Lung (tissue), 16 donors: ENCODE measurements around the gene KHDC1L. TPM values are rescaled to one million over a fixed set of nuclear protein-coding genes. Genes with fewer than 3 reads are reported as not detected.
"Not testable (repeated sequence)": the region's sequence is repeated elsewhere in the genome, so short reads cannot be mapped to it uniquely, and the experiment has no call there.

Experiments used
- ATAC-seq: fragments of 200-7000 bp; cut with Tn5 transposase; one replicate; pipeline ENCODE4 v1.9.1; 2020; ENCODE audit warnings: moderate number of reproducible peaks; ENCODE audit not compliant: insufficient read depth, low FRiP score
- DNase-seq, 3 donors: peaks; one replicate each; pipeline ENCODE4 v3.0.0-alpha.2; 2013 to 2017
- H3K27ac ChIP-seq, 2 donors: one replicate each; pipeline ENCODE4 v1.5.1; 2013; ENCODE audit warnings: mild to moderate bottlenecking in 2 of 2, moderate library complexity in 2 of 2, control low read depth in 1 of 2, inconsistent platforms in 1 of 2, low read depth in 1 of 2, low read length in 1 of 2
- H3K27me3 ChIP-seq, 3 donors: one replicate each; pipeline ENCODE4 v1.5.1; 2013; ENCODE audit warnings: low read length in 2 of 3; ENCODE audit not compliant: control insufficient read depth in 3 of 3, insufficient read depth in 3 of 3
- H3K36me3 ChIP-seq, 4 donors: one replicate each; pipeline ENCODE4 v1.5.1; 2013; ENCODE audit warnings: low read length in 4 of 4, mild to moderate bottlenecking in 1 of 4, moderate library complexity in 1 of 4; ENCODE audit not compliant: control insufficient read depth in 4 of 4, insufficient read depth in 4 of 4
- H3K4me1 ChIP-seq, 5 donors: one replicate each; pipeline ENCODE4 v1.5.1; 2013; ENCODE audit warnings: low read length in 5 of 5, mild to moderate bottlenecking in 2 of 5, moderate library complexity in 1 of 5; ENCODE audit not compliant: control insufficient read depth in 5 of 5, insufficient read depth in 5 of 5
- H3K4me3 ChIP-seq: one replicate; pipeline ENCODE4 v1.5.1; 2013; ENCODE audit warnings: mild to moderate bottlenecking, control low read depth, moderate library complexity
- H3K9ac ChIP-seq, 2 donors: one replicate each; pipeline ENCODE4 v1.5.1; 2013; ENCODE audit warnings: low read length in 2 of 2, control low read depth in 1 of 2; ENCODE audit not compliant: insufficient read depth in 1 of 2
- H3K9me3 ChIP-seq, 4 donors: one replicate each; pipeline ENCODE4 v1.5.1; 2013; ENCODE audit warnings: low read length in 3 of 4, mild to moderate bottlenecking in 1 of 4, moderate library complexity in 1 of 4; ENCODE audit not compliant: control insufficient read depth in 4 of 4, insufficient read depth in 3 of 4
- WGBS, 2 donors: extraction: QIAGEN DNeasy Blood & Tissue Kit; methylation state at CpG; one replicate each; pipeline ENCODE4 v1.1.7; 2013; 5-methylcytosine and 5-hydroxymethylcytosine counted together
- long read RNA-seq, 5 donors: transcript quantifications; one replicate each; lab custom pipeline, GENCODE V29; 2026
- polyA plus RNA-seq, 2 donors: library from polyadenylated mRNA; stranded (reverse); fragments of 200-250 nt; gene quantifications; one replicate each; pipeline ENCODE4 v1.2.1, GENCODE V29; 2013
- total RNA-seq, 2 donors: library from RNA; depleted of rRNA in 1 of 2; stranded (reverse); fragments of >200 nt in 1 of 2; gene quantifications; one replicate each; pipeline ENCODE4 v1.2.1, GENCODE V29; 2014 to 2021
- TF ChIP-seq, protein P1 (sequence below): IDR thresholded peaks from 2 replicates; pipeline ENCODE4 v1.5.1; 2012; ENCODE audit warnings: mild to moderate bottlenecking; ENCODE audit errors: control extremely low read depth, extremely low read depth
- donor health status: control.
- donor health status: control.
- donor health status: Bipolar disorder and iron deficiency.
- donor health status: healthy.
- donor health status: DM: yes; HTN: yes; CAD: no.

KHDC1L gene
- total RNA-seq (not detected), polyA plus RNA-seq (under 1 TPM in 1 of 2 donors, not detected in 1; 0.31 TPM)
- long read RNA-seq, donor 1 = 0 reads
- long read RNA-seq, donor 2 = 0 reads
- long read RNA-seq, donor 3 = 0 reads
- long read RNA-seq, donor 4 = 0 reads
- long read RNA-seq, donor 5 = 0 reads

DNA sequence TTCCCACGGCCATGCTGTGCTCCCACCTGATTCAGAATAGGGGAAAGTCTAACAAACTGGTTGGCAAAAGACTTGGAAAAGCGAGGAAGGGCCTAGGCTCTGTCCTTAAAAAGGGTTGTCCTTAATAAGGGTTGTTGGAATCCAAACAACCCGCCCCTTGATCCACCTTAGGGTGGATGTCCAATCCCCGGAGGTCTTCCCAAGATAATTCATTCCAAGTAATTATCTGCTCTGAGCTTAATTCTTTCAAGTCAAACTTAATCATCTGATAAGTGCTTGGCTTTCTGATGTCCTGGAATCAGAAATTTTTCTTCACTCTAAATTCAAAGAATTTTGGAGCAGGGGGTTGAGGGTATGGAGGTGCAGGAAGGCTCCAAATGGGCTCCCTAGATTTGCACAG is at the start of gene KHDC1L:
Gene KHDC1L, minus strand, starts transcription at position 101 of the 400 bp plus-strand sequence. Its CDS starts 88 bp downstream, at position 13.
- H3K27me3 ChIP-seq = no peaks in the 10 kb centered on the region
- H3K9ac ChIP-seq = no peak within 1 kb of the TSS
- H3K4me3 ChIP-seq = no peak within 1 kb of the TSS
- ATAC-seq = no peak
- 85 to 94% methylated on average over 4 of the region's 4 CpGs for WGBS, 2 donors
- H3K27ac ChIP-seq = no peak within 1 kb of the TSS
- H3K9me3 ChIP-seq = no peaks in the 10 kb centered on the region
- no peak for DNase-seq
- no peaks in the 10 kb centered on the region for H3K36me3 ChIP-seq
- TF ChIP-seq, protein P1, sequence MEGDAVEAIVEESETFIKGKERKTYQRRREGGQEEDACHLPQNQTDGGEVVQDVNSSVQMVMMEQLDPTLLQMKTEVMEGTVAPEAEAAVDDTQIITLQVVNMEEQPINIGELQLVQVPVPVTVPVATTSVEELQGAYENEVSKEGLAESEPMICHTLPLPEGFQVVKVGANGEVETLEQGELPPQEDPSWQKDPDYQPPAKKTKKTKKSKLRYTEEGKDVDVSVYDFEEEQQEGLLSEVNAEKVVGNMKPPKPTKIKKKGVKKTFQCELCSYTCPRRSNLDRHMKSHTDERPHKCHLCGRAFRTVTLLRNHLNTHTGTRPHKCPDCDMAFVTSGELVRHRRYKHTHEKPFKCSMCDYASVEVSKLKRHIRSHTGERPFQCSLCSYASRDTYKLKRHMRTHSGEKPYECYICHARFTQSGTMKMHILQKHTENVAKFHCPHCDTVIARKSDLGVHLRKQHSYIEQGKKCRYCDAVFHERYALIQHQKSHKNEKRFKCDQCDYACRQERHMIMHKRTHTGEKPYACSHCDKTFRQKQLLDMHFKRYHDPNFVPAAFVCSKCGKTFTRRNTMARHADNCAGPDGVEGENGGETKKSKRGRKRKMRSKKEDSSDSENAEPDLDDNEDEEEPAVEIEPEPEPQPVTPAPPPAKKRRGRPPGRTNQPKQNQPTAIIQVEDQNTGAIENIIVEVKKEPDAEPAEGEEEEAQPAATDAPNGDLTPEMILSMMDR = no peak
- H3K4me1 ChIP-seq = no peaks in the 10 kb centered on the region

DNA sequence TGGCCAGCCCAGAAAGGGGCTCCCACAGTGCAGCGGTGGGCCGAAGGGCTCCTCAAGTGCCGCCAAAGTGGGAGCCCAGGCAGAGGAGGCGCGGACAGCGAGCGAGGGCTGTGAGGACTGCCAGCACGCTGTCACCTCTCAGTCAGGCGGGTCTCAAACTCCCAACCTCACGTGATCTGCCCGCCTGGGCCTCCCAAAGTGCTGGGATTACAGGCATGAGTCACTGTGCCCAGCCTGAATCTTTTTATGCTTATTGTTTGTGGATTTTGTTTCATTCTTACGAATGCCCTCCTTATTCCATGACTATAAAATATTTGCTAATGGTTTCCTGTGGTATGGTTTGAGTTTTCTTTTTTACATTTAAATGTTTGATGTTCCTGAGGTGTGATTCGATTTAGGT is 44.0 kb upstream of the KHDC1L start:
- not testable (repeated sequence) for H3K4me3 ChIP-seq, H3K9ac ChIP-seq, H3K9me3 ChIP-seq, DNase-seq, H3K27me3 ChIP-seq, H3K27ac ChIP-seq, H3K36me3 ChIP-seq, ATAC-seq, H3K4me1 ChIP-seq
- WGBS, 2 donors = 96 to 97% methylated on average over 12 to 13 of the region's 13 CpGs

- H3K27me3 ChIP-seq, H3K36me3 ChIP-seq, H3K4me3 ChIP-seq, H3K27ac ChIP-seq, DNase-seq, H3K4me1 ChIP-seq, ATAC-seq, H3K9ac ChIP-seq, H3K9me3 ChIP-seq: not testable (repeated sequence)
- 92 to 98% methylated on average over 22 to 26 of the region's 27 CpGs for WGBS, 2 donors
Observed at GRCh38 chr6:73268896-73269295, 43.6 kb upstream of the KHDC1L start.

DNA sequence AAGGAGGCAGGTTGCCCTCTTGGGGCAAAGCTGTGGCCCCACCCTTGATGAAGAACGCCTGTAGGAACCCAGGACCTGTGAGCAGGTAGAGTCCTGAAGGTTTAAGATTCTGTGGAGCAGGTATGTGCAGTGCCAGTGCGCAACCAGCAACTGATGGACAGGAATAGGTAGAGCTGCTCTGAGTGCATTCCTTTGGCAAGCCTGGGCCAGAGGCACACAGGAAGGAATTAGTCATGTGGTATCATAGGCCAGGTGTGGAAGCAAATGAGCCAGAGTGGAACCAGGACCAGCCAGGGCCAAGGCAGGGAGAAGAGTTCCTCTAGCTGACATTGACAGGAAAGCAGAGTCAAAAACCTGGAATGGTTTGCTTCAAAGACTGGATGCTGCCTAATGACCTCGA is 39.1 kb upstream of the KHDC1L start:
- WGBS, 2 donors = 96% methylated on average over 3 of the region's 3 CpGs
- Histone ChIP-seq H3K27me3 (no peaks in the 10 kb centered on the region), H3K9ac (no peak overlapping the region), H3K9me3 (no peaks in the 10 kb centered on the region), H3K27ac (no peak overlapping the region), H3K4me3 (no peak overlapping the region), H3K4me1 (peaks cover 0 to 20% (median 5%) of the 10 kb centered on the region in 5 donors), H3K36me3 (peaks cover 0 to 3% (median 1%) of the 10 kb centered on the region in 4 donors)
- TF ChIP-seq, protein P1 = no peak
- DNase-seq (peak in 1 of 3 donors; percentile 11), ATAC-seq (no peak)
